HCT116 (cell line): Measurements from ENCODE around the gene CDC14B. TPM values are rescaled to one million over a fixed set of nuclear protein-coding genes. Genes with fewer than 3 reads are reported as not detected.

Experiments
- ATAC-seq: fragments of 200-7000 bp; cut with Tn5 transposase; 2 replicates; pipeline ENCODE4 v1.9.1; 2020; ENCODE audit warnings: mild to moderate bottlenecking, moderate library complexity
- BruUV-seq: library from RNA; stranded (reverse); fragments of 400-500 nt; replicated peaks from 2 replicates; lab custom pipeline; 2021; lab: Mats Ljungman, UMichigan
- CTCF ChIA-PET: fragments of 300-600 bp; sonication (Branson Sonifier 250); formaldehyde crosslinking; loops from one replicate; lab custom pipeline; 2021; ENCODE audit warnings: antibody characterized with exemption; lab: Charles Lee
- POLR2A ChIA-PET: fragments of 300-600, 350-600 bp; sonication (Branson Sonifier 250); formaldehyde crosslinking; loops from one replicate; lab custom pipeline; 2021; ENCODE audit warnings: antibody characterized with exemption; lab: Charles Lee
- RAD21 ChIA-PET, 2 experiments: fragments of 300-600 bp; sonication (Branson Sonifier 250); formaldehyde crosslinking; loops; one replicate each; lab custom pipeline; 2023; ENCODE audit warnings: low total read pairs in 2 of 2; ENCODE audit not compliant: uncharacterized antibody in 2 of 2, unreplicated experiment in 2 of 2, low non-redundant PET in 1 of 2; lab: Charles Lee
- DNase-seq: peaks from one replicate; pipeline ENCODE4 v3.0.0-alpha.2; 2010; ENCODE audit warnings: low read depth, low spot score
- H2AFZ ChIP-seq: fragments of 200-600 bp; shearing (Covaris generic), sonication (generic); 2 replicates; pipeline ENCODE4 v1.6.1; 2017; ENCODE audit warnings: low read depth, mixed run types, mixed read lengths, antibody characterized with exemption, low read length; ENCODE audit not compliant: poor library complexity, severe bottlenecking
- H3K27ac ChIP-seq: 2 replicates; pipeline ENCODE4 v1.5.1; 2012; ENCODE audit warnings: low read depth, low read length
- H3K27me3 ChIP-seq: fragments of 200-600 bp; sonication (generic); 2 replicates; pipeline ENCODE4 v1.6.1; 2016; ENCODE audit warnings: mixed run types, low read length, mixed read lengths; ENCODE audit not compliant: insufficient read depth
- H3K36me3 ChIP-seq, 2 experiments: fragments of 200-500 bp in 1 of 2; fragments of 200-600 bp in 1 of 2; sonication (Bioruptor generic) in 1 of 2; sonication (generic) in 1 of 2; 2 replicates each; pipeline versions ENCODE4 v1.5.1 to v1.6.1; 2014 to 2016; ENCODE audit warnings: low read length in 2 of 2, inconsistent platforms in 1 of 2, mixed read lengths in 1 of 2, mixed run types in 1 of 2; ENCODE audit not compliant: insufficient read depth in 2 of 2, control insufficient read depth in 1 of 2
- H3K4me1 ChIP-seq, 2 experiments: fragments of 200-600 bp in 1 of 2; sonication (generic) in 1 of 2; 2 replicates each; pipeline versions ENCODE4 v1.5.1 to v1.6.1; 2012 to 2017; ENCODE audit warnings: low read length in 2 of 2, inconsistent platforms in 1 of 2, mild to moderate bottlenecking in 1 of 2, mixed read lengths in 1 of 2, mixed run types in 1 of 2, moderate library complexity in 1 of 2; ENCODE audit not compliant: insufficient read depth in 2 of 2, control insufficient read depth in 1 of 2
- H3K4me2 ChIP-seq: fragments of 200-600 bp; sonication (generic); 2 replicates; pipeline ENCODE4 v1.6.1; 2017; ENCODE audit warnings: mixed run types, low read length, mixed read lengths
- H3K4me3 ChIP-seq, 2 experiments: fragments of 200-600 bp in 1 of 2; sonication (generic) in 1 of 2; replicated peaks in 1 of 2; 2 replicates each; pipeline ENCODE4 v1.5.1; 2011 to 2016; ENCODE audit warnings: low read length in 2 of 2, control low read depth in 1 of 2, low read depth in 1 of 2, mild to moderate bottlenecking in 1 of 2, mixed read lengths in 1 of 2, mixed run types in 1 of 2
- H3K79me2 ChIP-seq: fragments of 200-600 bp; sonication (generic); 2 replicates; pipeline ENCODE4 v1.6.1; 2017; ENCODE audit warnings: mild to moderate bottlenecking, mixed run types, low read length, moderate library complexity, mixed read lengths; ENCODE audit not compliant: insufficient read depth
- H3K9ac ChIP-seq: fragments of 200-600 bp; sonication (generic); 2 replicates; pipeline ENCODE4 v1.6.1; 2016; ENCODE audit warnings: low read length, mixed read lengths
- H3K9me2 ChIP-seq: fragments of 200-600 bp; sonication (generic), shearing (Covaris generic); 2 replicates; pipeline ENCODE4 v1.6.1; 2017; ENCODE audit warnings: mixed run types, mild to moderate bottlenecking, moderate library complexity; ENCODE audit not compliant: insufficient read depth
- H3K9me3 ChIP-seq, 2 experiments: fragments of 200-500 bp in 1 of 2; fragments of 200-600 bp in 1 of 2; sonication (Bioruptor generic) in 1 of 2; sonication (generic) in 1 of 2; 2 replicates each; pipeline ENCODE4 v1.6.1; 2014 to 2017; ENCODE audit warnings: low read length in 2 of 2, mixed read lengths in 2 of 2, inconsistent platforms in 1 of 2, low read depth in 1 of 2, mild to moderate bottlenecking in 1 of 2, mixed run types in 1 of 2, moderate library complexity in 1 of 2; ENCODE audit not compliant: control insufficient read depth in 1 of 2, insufficient read depth in 1 of 2
- H4K20me1 ChIP-seq: fragments of 200-600 bp; sonication (generic), shearing (Covaris generic); 2 replicates; pipeline ENCODE4 v1.6.1; 2017; ENCODE audit warnings: mixed run types, mild to moderate bottlenecking, moderate library complexity; ENCODE audit not compliant: insufficient read depth
- CBX3 ChIP-seq: IDR thresholded peaks from 2 replicates; pipeline ENCODE4 v1.6.1; 2012; ENCODE audit warnings: low read depth
- CEBPB ChIP-seq: IDR thresholded peaks from 2 replicates; pipeline ENCODE4 v1.6.1; 2012; ENCODE audit warnings: low read depth
- EGR1 ChIP-seq: IDR thresholded peaks from 2 replicates; pipeline ENCODE4 v1.6.1; 2012; ENCODE audit warnings: low read depth
- ELF1 ChIP-seq: IDR thresholded peaks from 2 replicates; pipeline ENCODE4 v1.6.1; 2012; ENCODE audit warnings: low read depth, borderline replicate concordance
- EZH2 ChIP-seq: fragments of 200-600 bp; sonication (generic); IDR thresholded peaks from 2 replicates; pipeline ENCODE4 v1.6.1; 2017; ENCODE audit warnings: antibody characterized with exemption, mixed run types
- EZH2phosphoT487 ChIP-seq: fragments of 200-600 bp; IDR thresholded peaks from 2 replicates; pipeline ENCODE4 v1.6.1; 2018; ENCODE audit warnings: antibody characterized with exemption, borderline replicate concordance
- JUND ChIP-seq: IDR thresholded peaks from 2 replicates; pipeline ENCODE4 v1.6.1; 2012
- POLR2A ChIP-seq: IDR thresholded peaks from 2 replicates; pipeline ENCODE4 v1.7.0; 2011; ENCODE audit warnings: borderline replicate concordance; ENCODE audit not compliant: insufficient read depth, insufficient read length; ENCODE audit errors: extremely low read depth
- POLR2AphosphoS5 ChIP-seq: IDR thresholded peaks from 2 replicates; pipeline ENCODE4 v1.6.1; 2011; ENCODE audit warnings: mild to moderate bottlenecking, low read depth, low read length, moderate library complexity
- RAD21 ChIP-seq: IDR thresholded peaks from 2 replicates; pipeline ENCODE4 v1.6.1; 2012; ENCODE audit warnings: low read depth, mild to moderate bottlenecking
- SIN3A ChIP-seq: IDR thresholded peaks from 2 replicates; pipeline ENCODE4 v1.6.1; 2012; ENCODE audit warnings: low read depth
- TCF7L2 ChIP-seq: IDR thresholded peaks from 2 replicates; pipeline ENCODE4 v1.7.0; 2011; ENCODE audit warnings: borderline replicate concordance, inconsistent platforms; ENCODE audit not compliant: insufficient read depth, insufficient read length; ENCODE audit errors: extremely low read depth
- YY1 ChIP-seq: IDR thresholded peaks from 2 replicates; pipeline ENCODE4 v1.6.1; 2011; ENCODE audit warnings: low read length, low read depth, moderate library complexity, mild to moderate bottlenecking; ENCODE audit not compliant: insufficient replicate concordance; ENCODE audit errors: extremely low read depth
- ZFX ChIP-seq: fragments of 450-650 bp; IDR thresholded peaks from 2 replicates; pipeline ENCODE4 v1.6.1; 2017
- ZNF274 ChIP-seq: fragments of 200-500 bp; sonication (Bioruptor generic); IDR thresholded peaks from 2 replicates; pipeline ENCODE4 v1.6.1; 2014; ENCODE audit warnings: mild to moderate bottlenecking, low read depth, low read length, inconsistent platforms
- intact Hi-C: fragments of 100-400 bp; cut with micrococcal nuclease; formaldehyde crosslinking; loops from 2 replicates; pipeline ENCODE4 v1.10.0; 2022
- total RNA-seq: library from RNA; stranded (reverse); gene quantifications from one replicate; pipeline ENCODE4 v1.2.1, GENCODE V29; 2021; ENCODE audit not compliant: unreplicated experiment
- TF ChIP-seq, protein P1 (sequence below): IDR thresholded peaks from 2 replicates; pipeline ENCODE4 v1.6.1; 2012; ENCODE audit warnings: low read depth
- TF ChIP-seq, protein P2 (sequence below), 3 experiments: fragments of 200-600 bp in 1 of 3; sonication (generic) in 1 of 3; IDR thresholded peaks in 2 of 3; conservative IDR thresholded peaks in 1 of 3; 2 replicates each; pipeline ENCODE4 v1.5.1; 2012 to 2017; ENCODE audit warnings: low read depth in 2 of 3, low read length in 2 of 3, antibody characterized with exemption in 1 of 3, borderline replicate concordance in 1 of 3, control low read depth in 1 of 3, mild to moderate bottlenecking in 1 of 3, mixed read lengths in 1 of 3, mixed run types in 1 of 3, moderate library complexity in 1 of 3; ENCODE audit not compliant: insufficient read depth in 1 of 3
- TF ChIP-seq, protein P3 (sequence below): IDR thresholded peaks from 2 replicates; pipeline ENCODE4 v1.6.1; 2012
- TF ChIP-seq, protein P4 (sequence below): IDR thresholded peaks from 2 replicates; pipeline ENCODE4 v1.6.1; 2011; ENCODE audit warnings: mild to moderate bottlenecking, low read length, moderate library complexity; ENCODE audit not compliant: insufficient replicate concordance; ENCODE audit errors: extremely low read depth

CDC14B gene
- total RNA-seq, 1 experiment from 2014 or later = 21.6 TPM

DNA sequence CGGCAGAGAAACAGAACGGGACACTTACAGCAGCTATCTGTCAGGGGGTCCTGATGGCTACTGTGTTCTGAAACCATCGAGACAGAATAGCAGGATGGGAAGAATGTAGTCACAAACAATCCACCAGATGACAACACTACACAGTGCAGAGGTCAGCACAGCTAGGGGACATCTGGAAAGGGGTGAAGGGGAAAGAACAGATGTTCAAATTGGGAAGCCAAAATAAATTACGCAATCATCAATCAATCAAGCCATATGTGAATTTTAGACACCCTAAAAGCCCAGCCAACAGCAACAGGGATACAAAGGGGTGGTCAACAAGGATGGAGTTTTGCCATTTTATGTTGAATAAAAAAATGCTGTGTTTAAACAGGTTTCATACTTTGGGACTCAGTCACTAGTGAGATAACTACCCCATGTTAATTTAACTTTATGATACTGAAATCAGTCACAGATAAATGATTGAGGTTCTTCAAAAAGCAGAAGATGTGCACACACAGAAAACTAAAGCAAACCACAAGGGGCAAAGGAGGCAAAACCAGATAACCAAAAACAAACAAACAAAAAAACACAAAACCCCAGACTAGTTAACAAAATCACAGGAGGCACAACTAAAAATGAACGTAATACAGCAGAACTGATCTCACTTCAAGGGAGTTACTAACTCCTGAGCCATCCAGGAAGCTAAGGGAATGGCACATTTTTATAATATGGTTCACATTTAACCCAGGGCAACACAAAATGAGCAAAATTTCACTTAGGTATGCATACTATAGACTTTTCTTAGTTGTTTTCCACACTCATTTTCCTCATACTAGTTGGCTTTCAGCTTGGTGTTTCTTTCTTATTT is 103.8 kb downstream of the CDC14B start:
- Histone ChIP-seq H4K20me1 (no peaks in the 10 kb centered on the region), H3K9me2 (no peaks in the 10 kb centered on the region), H3K27ac (no peak overlapping the region), H3K9ac (no peak overlapping the region), H3K27me3 (no peaks in the 10 kb centered on the region), H3K4me2 (no peak overlapping the region), H3K36me3 (peaks cover 0 to 4% of the 10 kb centered on the region in 2 experiments; a peak in 1 of 4 replicates), H3K9me3 (no peaks in the 10 kb centered on the region), H2AFZ (no peak overlapping the region), H3K79me2 (no peaks in the 10 kb centered on the region), H3K4me3 (no peak overlapping the region), H3K4me1 (no peaks in the 10 kb centered on the region)
- CTCF ChIA-PET = no interaction called here
- TF ChIP-seq EZH2phosphoT487 = no peak
- TF ChIP-seq SIN3A = no peak
- no peak for TF ChIP-seq POLR2AphosphoS5
- no peak for TF ChIP-seq ELF1
- TF ChIP-seq ZNF274 = no peak
- TF ChIP-seq, protein P1, sequence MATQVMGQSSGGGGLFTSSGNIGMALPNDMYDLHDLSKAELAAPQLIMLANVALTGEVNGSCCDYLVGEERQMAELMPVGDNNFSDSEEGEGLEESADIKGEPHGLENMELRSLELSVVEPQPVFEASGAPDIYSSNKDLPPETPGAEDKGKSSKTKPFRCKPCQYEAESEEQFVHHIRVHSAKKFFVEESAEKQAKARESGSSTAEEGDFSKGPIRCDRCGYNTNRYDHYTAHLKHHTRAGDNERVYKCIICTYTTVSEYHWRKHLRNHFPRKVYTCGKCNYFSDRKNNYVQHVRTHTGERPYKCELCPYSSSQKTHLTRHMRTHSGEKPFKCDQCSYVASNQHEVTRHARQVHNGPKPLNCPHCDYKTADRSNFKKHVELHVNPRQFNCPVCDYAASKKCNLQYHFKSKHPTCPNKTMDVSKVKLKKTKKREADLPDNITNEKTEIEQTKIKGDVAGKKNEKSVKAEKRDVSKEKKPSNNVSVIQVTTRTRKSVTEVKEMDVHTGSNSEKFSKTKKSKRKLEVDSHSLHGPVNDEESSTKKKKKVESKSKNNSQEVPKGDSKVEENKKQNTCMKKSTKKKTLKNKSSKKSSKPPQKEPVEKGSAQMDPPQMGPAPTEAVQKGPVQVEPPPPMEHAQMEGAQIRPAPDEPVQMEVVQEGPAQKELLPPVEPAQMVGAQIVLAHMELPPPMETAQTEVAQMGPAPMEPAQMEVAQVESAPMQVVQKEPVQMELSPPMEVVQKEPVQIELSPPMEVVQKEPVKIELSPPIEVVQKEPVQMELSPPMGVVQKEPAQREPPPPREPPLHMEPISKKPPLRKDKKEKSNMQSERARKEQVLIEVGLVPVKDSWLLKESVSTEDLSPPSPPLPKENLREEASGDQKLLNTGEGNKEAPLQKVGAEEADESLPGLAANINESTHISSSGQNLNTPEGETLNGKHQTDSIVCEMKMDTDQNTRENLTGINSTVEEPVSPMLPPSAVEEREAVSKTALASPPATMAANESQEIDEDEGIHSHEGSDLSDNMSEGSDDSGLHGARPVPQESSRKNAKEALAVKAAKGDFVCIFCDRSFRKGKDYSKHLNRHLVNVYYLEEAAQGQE = no peak
- TF ChIP-seq CEBPB = no peak
- no peak for TF ChIP-seq EZH2
- no peak for TF ChIP-seq TCF7L2
- TF ChIP-seq, protein P2, sequence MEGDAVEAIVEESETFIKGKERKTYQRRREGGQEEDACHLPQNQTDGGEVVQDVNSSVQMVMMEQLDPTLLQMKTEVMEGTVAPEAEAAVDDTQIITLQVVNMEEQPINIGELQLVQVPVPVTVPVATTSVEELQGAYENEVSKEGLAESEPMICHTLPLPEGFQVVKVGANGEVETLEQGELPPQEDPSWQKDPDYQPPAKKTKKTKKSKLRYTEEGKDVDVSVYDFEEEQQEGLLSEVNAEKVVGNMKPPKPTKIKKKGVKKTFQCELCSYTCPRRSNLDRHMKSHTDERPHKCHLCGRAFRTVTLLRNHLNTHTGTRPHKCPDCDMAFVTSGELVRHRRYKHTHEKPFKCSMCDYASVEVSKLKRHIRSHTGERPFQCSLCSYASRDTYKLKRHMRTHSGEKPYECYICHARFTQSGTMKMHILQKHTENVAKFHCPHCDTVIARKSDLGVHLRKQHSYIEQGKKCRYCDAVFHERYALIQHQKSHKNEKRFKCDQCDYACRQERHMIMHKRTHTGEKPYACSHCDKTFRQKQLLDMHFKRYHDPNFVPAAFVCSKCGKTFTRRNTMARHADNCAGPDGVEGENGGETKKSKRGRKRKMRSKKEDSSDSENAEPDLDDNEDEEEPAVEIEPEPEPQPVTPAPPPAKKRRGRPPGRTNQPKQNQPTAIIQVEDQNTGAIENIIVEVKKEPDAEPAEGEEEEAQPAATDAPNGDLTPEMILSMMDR (IDR thresholded peaks at IDR 0.05 in 2 of 3, conservative IDR thresholded peaks at IDR 0.05 in 1 of 3; ENCODE audit: borderline replicate concordance in 1 of 3, insufficient read depth in 1 of 3, low read depth in 2 of 3, low read length in 2 of 3) = no peak
- no peak for TF ChIP-seq YY1
- no peak for TF ChIP-seq POLR2A
- no peak for TF ChIP-seq EGR1
- TF ChIP-seq, protein P3, sequence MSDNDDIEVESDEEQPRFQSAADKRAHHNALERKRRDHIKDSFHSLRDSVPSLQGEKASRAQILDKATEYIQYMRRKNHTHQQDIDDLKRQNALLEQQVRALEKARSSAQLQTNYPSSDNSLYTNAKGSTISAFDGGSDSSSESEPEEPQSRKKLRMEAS = no peak
- TF ChIP-seq JUND = no peak
- TF ChIP-seq, protein P4, sequence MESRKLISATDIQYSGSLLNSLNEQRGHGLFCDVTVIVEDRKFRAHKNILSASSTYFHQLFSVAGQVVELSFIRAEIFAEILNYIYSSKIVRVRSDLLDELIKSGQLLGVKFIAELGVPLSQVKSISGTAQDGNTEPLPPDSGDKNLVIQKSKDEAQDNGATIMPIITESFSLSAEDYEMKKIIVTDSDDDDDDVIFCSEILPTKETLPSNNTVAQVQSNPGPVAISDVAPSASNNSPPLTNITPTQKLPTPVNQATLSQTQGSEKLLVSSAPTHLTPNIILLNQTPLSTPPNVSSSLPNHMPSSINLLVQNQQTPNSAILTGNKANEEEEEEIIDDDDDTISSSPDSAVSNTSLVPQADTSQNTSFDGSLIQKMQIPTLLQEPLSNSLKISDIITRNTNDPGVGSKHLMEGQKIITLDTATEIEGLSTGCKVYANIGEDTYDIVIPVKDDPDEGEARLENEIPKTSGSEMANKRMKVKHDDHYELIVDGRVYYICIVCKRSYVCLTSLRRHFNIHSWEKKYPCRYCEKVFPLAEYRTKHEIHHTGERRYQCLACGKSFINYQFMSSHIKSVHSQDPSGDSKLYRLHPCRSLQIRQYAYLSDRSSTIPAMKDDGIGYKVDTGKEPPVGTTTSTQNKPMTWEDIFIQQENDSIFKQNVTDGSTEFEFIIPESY = no peak
- TF ChIP-seq CBX3 = no peak
- TF ChIP-seq RAD21 = no peak
- TF ChIP-seq ZFX = no peak
- POLR2A ChIA-PET = interaction anchor here (0.5 kb wide), 1 partner anchor 14 kb away, joined by 3 read pairs; no protein-coding TSS in a partner anchor
- no TSS peak for BruUV-seq
- ATAC-seq (no peak), DNase-seq (no peak)
- RAD21 ChIA-PET = no interaction called here
- intact Hi-C loops = no loop called here
